Activated naive CD4-positive, alpha-beta T cell treated with anti-CD3 and anti-CD28 coated beads for 36 hours (primary cell): ENCODE measurements around the gene MRPS6. TPM values are rescaled to one million over a fixed set of nuclear protein-coding genes. Genes with fewer than 3 reads are reported as not detected.

Source experiments
- CTCF ChIA-PET: fragments of 350-600 bp; sonication (Branson Sonifier 250); formaldehyde crosslinking; loops from one replicate; lab custom pipeline; 2021; ENCODE audit warnings: antibody characterized with exemption; lab: Charles Lee
- DNase-seq: peaks from one replicate; pipeline ENCODE4 v3.0.0-alpha.2; 2020
- H3K27ac Mint-ChIP-seq: one replicate; pipeline ENCODE4 v1.8.0; 2021; ENCODE audit warnings: mild to moderate bottlenecking, mixed read lengths
- H3K27me3 Mint-ChIP-seq: one replicate; pipeline ENCODE4 v1.8.0; 2021; ENCODE audit warnings: low read depth, mixed read lengths
- H3K36me3 Mint-ChIP-seq: one replicate; pipeline ENCODE4 v1.8.0; 2021; ENCODE audit warnings: low read depth, mixed read lengths
- H3K4me1 Mint-ChIP-seq: one replicate; pipeline ENCODE4 v1.8.0; 2021; ENCODE audit warnings: low read depth, mixed read lengths
- H3K4me3 Mint-ChIP-seq: one replicate; pipeline ENCODE4 v1.8.0; 2021; ENCODE audit warnings: mild to moderate bottlenecking, moderate library complexity, mixed read lengths
- H3K9me3 Mint-ChIP-seq: one replicate; pipeline ENCODE4 v1.8.0; 2021; ENCODE audit warnings: mixed read lengths
- intact Hi-C: fragments of 100-400 bp; cut with micrococcal nuclease; formaldehyde crosslinking; loops from one replicate; pipeline ENCODE4 v1.15.1; 2023
- total RNA-seq, 2 experiments: library from RNA; stranded (reverse); gene quantifications; one replicate each; pipeline ENCODE4 v1.2.3, GENCODE V29; 2021

MRPS6 gene
- total RNA-seq, 2 experiments from 2014 or later: 78.9 to 80.0 TPM

GRCh38 chr21:34109075-34109474 is 35.7 kb downstream of the MRPS6 start:
- H3K27me3 Mint-ChIP-seq: no peaks in the 10 kb centered on the region
- no peak overlapping the region for H3K4me3 Mint-ChIP-seq
- CTCF ChIA-PET: interaction anchor here (0.7 to 2.9 kb wide), 3 partner anchors 9 to 185 kb away, joined by 3 to 9 read pairs (median 4); no protein-coding TSS in a partner anchor
- intact Hi-C loops: no loop called here
- peaks cover 76% of the 10 kb centered on the region for H3K4me1 Mint-ChIP-seq
- no peak for DNase-seq
- no peaks in the 10 kb centered on the region for H3K9me3 Mint-ChIP-seq
- peaks cover 42% of the 10 kb centered on the region for H3K36me3 Mint-ChIP-seq
- no peak overlapping the region for H3K27ac Mint-ChIP-seq

- CTCF ChIA-PET: interaction anchor here (0.9 to 2.9 kb wide), 2 partner anchors 23 to 187 kb away, joined by 5 to 9 read pairs; no protein-coding TSS in a partner anchor
- no peak for DNase-seq
- Mint-ChIP-seq H3K9me3 (no peaks in the 10 kb centered on the region), H3K27ac (no peak overlapping the region), H3K4me3 (no peak overlapping the region), H3K27me3 (no peaks in the 10 kb centered on the region), H3K4me1 (peaks cover 70% of the 10 kb centered on the region), H3K36me3 (peaks cover 43% of the 10 kb centered on the region)
- intact Hi-C loops: no loop called here
Measured at GRCh38 chr21:34110594-34111202, 37.3 kb downstream of the MRPS6 start.

GRCh38 chr21:34112316-34113033 is 39.1 kb downstream of the MRPS6 start:
- H3K4me1 Mint-ChIP-seq: peaks cover 57% of the 10 kb centered on the region
- intact Hi-C loops: no loop called here
- H3K9me3 Mint-ChIP-seq: no peaks in the 10 kb centered on the region
- H3K36me3 Mint-ChIP-seq: peaks cover 38% of the 10 kb centered on the region
- H3K4me3 Mint-ChIP-seq: no peak overlapping the region
- H3K27me3 Mint-ChIP-seq: no peaks in the 10 kb centered on the region
- no peak overlapping the region for H3K27ac Mint-ChIP-seq
- CTCF ChIA-PET: no interaction called here
- DNase-seq: no peak

GRCh38 chr21:34113842-34114241 is 40.5 kb downstream of the MRPS6 start:
- CTCF ChIA-PET: interaction anchor here (1.1 kb wide), 1 partner anchor 233 kb away, joined by 3 read pairs; no protein-coding TSS in a partner anchor
- Mint-ChIP-seq H3K4me3 (no peak overlapping the region), H3K27me3 (no peaks in the 10 kb centered on the region), H3K27ac (no peak overlapping the region), H3K36me3 (peaks cover 34% of the 10 kb centered on the region), H3K4me1 (peaks cover 46% of the 10 kb centered on the region), H3K9me3 (no peaks in the 10 kb centered on the region)
- DNase-seq: no peak
- intact Hi-C loops: no loop called here

GRCh38 chr21:34115160-34115559 is 41.8 kb downstream of the MRPS6 start:
- Mint-ChIP-seq H3K4me3 (no peak overlapping the region), H3K4me1 (peaks cover 46% of the 10 kb centered on the region), H3K36me3 (peaks cover 33% of the 10 kb centered on the region), H3K27ac (no peak overlapping the region), H3K9me3 (no peaks in the 10 kb centered on the region), H3K27me3 (no peaks in the 10 kb centered on the region)
- DNase-seq: no peak
- intact Hi-C loops: no loop called here
- CTCF ChIA-PET: interaction anchor here (0.6 to 1.1 kb wide), 3 partner anchors 9 to 232 kb away, joined by 3 to 5 read pairs (median 3); no protein-coding TSS in a partner anchor

GRCh38 chr21:34116569-34116968 is 43.2 kb downstream of the MRPS6 start:
- Mint-ChIP-seq H3K27ac (no peak overlapping the region), H3K4me1 (peaks cover 44% of the 10 kb centered on the region), H3K27me3 (no peaks in the 10 kb centered on the region), H3K36me3 (peaks cover 29% of the 10 kb centered on the region), H3K9me3 (no peaks in the 10 kb centered on the region), H3K4me3 (no peak overlapping the region)
- intact Hi-C loops: no loop called here
- DNase-seq: no peak
- CTCF ChIA-PET: no interaction called here

- peaks cover 6% of the 10 kb centered on the region for H3K9me3 Mint-ChIP-seq
- no peak overlapping the region for H3K4me3 Mint-ChIP-seq
- DNase-seq: no peak
- H3K36me3 Mint-ChIP-seq: peaks cover 28% of the 10 kb centered on the region
- intact Hi-C loops: no loop called here
- no peaks in the 10 kb centered on the region for H3K27me3 Mint-ChIP-seq
- CTCF ChIA-PET: interaction anchor here (0.9 to 1.5 kb wide), 3 partner anchors 10 to 197 kb away, joined by 3 to 5 read pairs (median 4); no protein-coding TSS in a partner anchor
- H3K27ac Mint-ChIP-seq: no peak overlapping the region
- peaks cover 41% of the 10 kb centered on the region for H3K4me1 Mint-ChIP-seq
Measured at GRCh38 chr21:34120867-34121266, 47.5 kb downstream of the MRPS6 start.

- Mint-ChIP-seq H3K27me3 (no peaks in the 10 kb centered on the region), H3K4me1 (peaks cover 43% of the 10 kb centered on the region), H3K9me3 (peaks cover 6% of the 10 kb centered on the region), H3K4me3 (no peak overlapping the region), H3K36me3 (peaks cover 34% of the 10 kb centered on the region), H3K27ac (no peak overlapping the region)
- DNase-seq: no peak
- CTCF ChIA-PET: interaction anchor here (0.9 kb wide), 1 partner anchor 9 kb away, joined by 3 read pairs; no protein-coding TSS in a partner anchor
- intact Hi-C loops: no loop called here
Measured at GRCh38 chr21:34122047-34122446, 48.7 kb downstream of the MRPS6 start.

- CTCF ChIA-PET: interaction anchor here (0.6 to 1.5 kb wide), 7 partner anchors 9 to 477 kb away, joined by 3 to 7 read pairs (median 3); no protein-coding TSS in a partner anchor
- Mint-ChIP-seq H3K4me3 (no peak overlapping the region), H3K36me3 (peaks cover 32% of the 10 kb centered on the region), H3K4me1 (peaks cover 56% of the 10 kb centered on the region), H3K9me3 (peaks cover 6% of the 10 kb centered on the region), H3K27me3 (no peaks in the 10 kb centered on the region), H3K27ac (no peak overlapping the region)
- no peak for DNase-seq
- intact Hi-C loops: no loop called here
Measured at GRCh38 chr21:34123609-34124008, 50.2 kb downstream of the MRPS6 start.

GRCh38 chr21:34126269-34126668 is 52.9 kb downstream of the MRPS6 start:
- no peak overlapping the region for H3K4me3 Mint-ChIP-seq
- peak; percentile 46 for DNase-seq
- H3K4me1 Mint-ChIP-seq: peaks cover 70% of the 10 kb centered on the region
- H3K36me3 Mint-ChIP-seq: peaks cover 39% of the 10 kb centered on the region
- H3K27ac Mint-ChIP-seq: peak overlapping the region; percentile 5
- H3K27me3 Mint-ChIP-seq: no peaks in the 10 kb centered on the region
- intact Hi-C loops: loop anchor here (5.0 kb wide), 4 partner anchors 34 to 484 kb away; partner anchors contain the start of genes CRYZL1 and ITSN1
- CTCF ChIA-PET: interaction anchor here (0.8 to 1.1 kb wide), 2 partner anchors 76 to 202 kb away, joined by 3 to 4 read pairs; no protein-coding TSS in a partner anchor
- H3K9me3 Mint-ChIP-seq: peaks cover 6% of the 10 kb centered on the region

GRCh38 chr21:34126691-34127090 is 53.3 kb downstream of the MRPS6 start:
- H3K36me3 Mint-ChIP-seq: peaks cover 39% of the 10 kb centered on the region
- no peaks in the 10 kb centered on the region for H3K27me3 Mint-ChIP-seq
- no peak for DNase-seq
- H3K9me3 Mint-ChIP-seq: peaks cover 6% of the 10 kb centered on the region
- intact Hi-C loops: loop anchor here (5.0 kb wide), 4 partner anchors 34 to 484 kb away; partner anchors contain the start of genes CRYZL1 and ITSN1
- H3K4me1 Mint-ChIP-seq: peaks cover 72% of the 10 kb centered on the region
- no peak overlapping the region for H3K27ac Mint-ChIP-seq
- H3K4me3 Mint-ChIP-seq: no peak overlapping the region
- CTCF ChIA-PET: interaction anchor here (0.8 to 1.1 kb wide), 2 partner anchors 76 to 203 kb away, joined by 3 to 4 read pairs; no protein-coding TSS in a partner anchor

GRCh38 chr21:34128124-34128523 is 54.7 kb downstream of the MRPS6 start:
- Mint-ChIP-seq H3K27ac (peak overlapping the region; percentile 33), H3K9me3 (peaks cover 6% of the 10 kb centered on the region), H3K36me3 (peaks cover 49% of the 10 kb centered on the region), H3K27me3 (no peaks in the 10 kb centered on the region), H3K4me1 (peaks cover 85% of the 10 kb centered on the region), H3K4me3 (no peak overlapping the region)
- intact Hi-C loops: loop anchor here (2.0 to 5.0 kb wide), 8 partner anchors 27 to 486 kb away; partner anchors contain the start of genes CRYZL1 and ITSN1
- DNase-seq: no peak
- CTCF ChIA-PET: interaction anchor here (0.9 to 3.5 kb wide), 4 partner anchors 27 to 204 kb away, joined by 4 to 22 read pairs (median 4); partner anchors contain the start of genes MRPS6 and SLC5A3
